BJ (cell line): Measurements from ENCODE around the gene PLA2G4C. TPM values are rescaled to one million over a fixed set of nuclear protein-coding genes. Genes with fewer than 3 reads are reported as not detected.

ENCODE experiments used
- CTCF ChIA-PET: fragments of 350-600 bp; formaldehyde crosslinking; extraction: SDS; loops from one replicate; lab custom pipeline; 2021; ENCODE audit warnings: antibody characterized with exemption, inconsistent platforms; lab: Yijun Ruan, JAX
- POLR2A ChIA-PET: fragments of 300-600 bp; sonication (Branson Sonifier 250); formaldehyde crosslinking; extraction: SDS; loops from one replicate; lab custom pipeline; 2021; ENCODE audit warnings: antibody characterized with exemption; lab: Charles Lee
- DNase-seq: peaks from one replicate; pipeline ENCODE4 v3.0.0-alpha.2; 2011; ENCODE audit warnings: low read depth
- H3K27me3 ChIP-seq: 2 replicates; pipeline ENCODE4 v1.6.0; 2011; ENCODE audit warnings: low read length; ENCODE audit not compliant: control insufficient read depth, insufficient read depth
- H3K36me3 ChIP-seq: 2 replicates; pipeline ENCODE4 v1.5.1; 2011; ENCODE audit warnings: low read length; ENCODE audit not compliant: control insufficient read depth, insufficient read depth
- H3K4me3 ChIP-seq: 2 replicates; pipeline ENCODE4 v1.5.1; 2011; ENCODE audit warnings: low read depth, mild to moderate bottlenecking, control low read depth, low read length
- polyA plus RNA-seq: library from polyadenylated mRNA; depleted of rRNA; stranded (reverse); fragments of >200 nt; gene quantifications from 2 replicates; pipeline ENCODE4 v1.2.3, GENCODE V29; 2011
- TF ChIP-seq, protein P1 (sequence below): IDR thresholded peaks from 2 replicates; pipeline ENCODE4 v1.5.1; 2011; ENCODE audit warnings: low read depth, mild to moderate bottlenecking, control low read depth, inconsistent platforms, low read length, moderate library complexity; ENCODE audit not compliant: insufficient read depth

Gene PLA2G4C
- polyA plus RNA-seq, 1 experiment = 11.3 TPM

- Histone ChIP-seq H3K36me3 (no peaks in the 10 kb centered on the region), H3K4me3 (no peak overlapping the region), H3K27me3 (no peaks in the 10 kb centered on the region; the same call in 1 of the 2 replicates)
- ChIA-PET CTCF (no interaction called here), POLR2A (no interaction called here)
- no peak for DNase-seq
- TF ChIP-seq, protein P1, sequence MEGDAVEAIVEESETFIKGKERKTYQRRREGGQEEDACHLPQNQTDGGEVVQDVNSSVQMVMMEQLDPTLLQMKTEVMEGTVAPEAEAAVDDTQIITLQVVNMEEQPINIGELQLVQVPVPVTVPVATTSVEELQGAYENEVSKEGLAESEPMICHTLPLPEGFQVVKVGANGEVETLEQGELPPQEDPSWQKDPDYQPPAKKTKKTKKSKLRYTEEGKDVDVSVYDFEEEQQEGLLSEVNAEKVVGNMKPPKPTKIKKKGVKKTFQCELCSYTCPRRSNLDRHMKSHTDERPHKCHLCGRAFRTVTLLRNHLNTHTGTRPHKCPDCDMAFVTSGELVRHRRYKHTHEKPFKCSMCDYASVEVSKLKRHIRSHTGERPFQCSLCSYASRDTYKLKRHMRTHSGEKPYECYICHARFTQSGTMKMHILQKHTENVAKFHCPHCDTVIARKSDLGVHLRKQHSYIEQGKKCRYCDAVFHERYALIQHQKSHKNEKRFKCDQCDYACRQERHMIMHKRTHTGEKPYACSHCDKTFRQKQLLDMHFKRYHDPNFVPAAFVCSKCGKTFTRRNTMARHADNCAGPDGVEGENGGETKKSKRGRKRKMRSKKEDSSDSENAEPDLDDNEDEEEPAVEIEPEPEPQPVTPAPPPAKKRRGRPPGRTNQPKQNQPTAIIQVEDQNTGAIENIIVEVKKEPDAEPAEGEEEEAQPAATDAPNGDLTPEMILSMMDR = no peak
These were observed 85.1 kb downstream of the PLA2G4C start for GRCh38 chr19:48025480-48025879.

GRCh38 chr19:48023518-48023917 lies 87.1 kb downstream of the PLA2G4C start:
- ChIA-PET CTCF (no interaction called here), POLR2A (no interaction called here)
- no peaks in the 10 kb centered on the region for H3K36me3 ChIP-seq
- no peak overlapping the region for H3K4me3 ChIP-seq
- DNase-seq = no peak
- H3K27me3 ChIP-seq = no peaks in the 10 kb centered on the region; the same call in 1 of the 2 replicates
- TF ChIP-seq, protein P1 = no peak

DNA sequence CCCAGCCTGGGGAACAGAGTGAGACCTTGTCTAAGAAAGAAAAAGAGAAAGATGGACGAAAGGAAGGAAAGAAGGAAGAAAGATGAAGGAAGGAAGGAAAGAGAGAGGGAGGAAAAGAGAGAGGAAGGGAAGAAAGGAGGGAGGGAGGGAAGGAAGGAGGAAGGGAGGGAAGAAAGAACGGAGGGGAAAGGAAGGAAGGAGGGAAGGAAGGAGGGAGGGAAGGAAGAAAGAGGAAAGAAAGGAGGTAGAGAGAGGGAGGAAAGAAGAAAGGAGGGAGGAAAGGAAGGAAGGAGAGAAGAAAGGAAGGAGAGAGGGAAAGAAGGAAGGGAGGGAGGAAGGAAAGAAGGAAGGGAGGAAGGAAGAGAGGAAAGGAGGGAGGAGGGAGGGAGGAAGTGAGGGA lies 87.6 kb downstream of the PLA2G4C start:
- H3K27me3 ChIP-seq = no peaks in the 10 kb centered on the region; the same call in 1 of the 2 replicates
- TF ChIP-seq, protein P1 = no peak
- DNase-seq = no peak
- POLR2A ChIA-PET = no interaction called here
- CTCF ChIA-PET = no interaction called here
- no peak overlapping the region for H3K4me3 ChIP-seq
- H3K36me3 ChIP-seq = no peaks in the 10 kb centered on the region

GRCh38 chr19:48020686-48021085 lies 89.9 kb downstream of the PLA2G4C start:
- POLR2A ChIA-PET = no interaction called here
- Histone ChIP-seq H3K4me3 (no peak overlapping the region), H3K27me3 (peaks cover 1% of the 10 kb centered on the region)

GRCh38 chr19:48010932-48011758 lies 99.5 kb downstream of the PLA2G4C start:
- CTCF ChIA-PET = no interaction called here
- TF ChIP-seq, protein P1 = no peak
- POLR2A ChIA-PET = no interaction called here
- DNase-seq = no peak
- Histone ChIP-seq H3K36me3 (no peaks in the 10 kb centered on the region), H3K27me3 (peaks cover 1% of the 10 kb centered on the region), H3K4me3 (no peak overlapping the region)

More at GRCh38 chr19:48020686-48021085, 89.9 kb downstream of the PLA2G4C start:
- H3K36me3 ChIP-seq = no peaks in the 10 kb centered on the region
- TF ChIP-seq, protein P1 = no peak
- CTCF ChIA-PET = no interaction called here
- DNase-seq = no peak
